Keratinocyte (primary cell): ENCODE measurements around the gene HCAR2.

Source experiments
- EZH2 ChIP-seq: IDR thresholded peaks from one replicate; pipeline ENCODE4 v1.6.1; 2012; ENCODE audit warnings: inconsistent platforms, mild to moderate bottlenecking, low read length, moderate library complexity
- TF ChIP-seq, protein P1 (sequence below), 3 experiments: IDR thresholded peaks in 1 of 3; conservative IDR thresholded peaks in 1 of 3; optimal IDR thresholded peaks in 1 of 3; 2 replicates in 2 of 3; 3 replicates in 1 of 3; pipeline versions ENCODE3 to v1.5.1; 2011; ENCODE audit warnings: low read length in 3 of 3, mild to moderate bottlenecking in 3 of 3, moderate library complexity in 2 of 3, control low read depth in 1 of 3, inconsistent platforms in 1 of 3; ENCODE audit not compliant: insufficient read depth in 2 of 3; ENCODE audit errors: extremely low read depth in 1 of 3

- TF ChIP-seq, protein P1, sequence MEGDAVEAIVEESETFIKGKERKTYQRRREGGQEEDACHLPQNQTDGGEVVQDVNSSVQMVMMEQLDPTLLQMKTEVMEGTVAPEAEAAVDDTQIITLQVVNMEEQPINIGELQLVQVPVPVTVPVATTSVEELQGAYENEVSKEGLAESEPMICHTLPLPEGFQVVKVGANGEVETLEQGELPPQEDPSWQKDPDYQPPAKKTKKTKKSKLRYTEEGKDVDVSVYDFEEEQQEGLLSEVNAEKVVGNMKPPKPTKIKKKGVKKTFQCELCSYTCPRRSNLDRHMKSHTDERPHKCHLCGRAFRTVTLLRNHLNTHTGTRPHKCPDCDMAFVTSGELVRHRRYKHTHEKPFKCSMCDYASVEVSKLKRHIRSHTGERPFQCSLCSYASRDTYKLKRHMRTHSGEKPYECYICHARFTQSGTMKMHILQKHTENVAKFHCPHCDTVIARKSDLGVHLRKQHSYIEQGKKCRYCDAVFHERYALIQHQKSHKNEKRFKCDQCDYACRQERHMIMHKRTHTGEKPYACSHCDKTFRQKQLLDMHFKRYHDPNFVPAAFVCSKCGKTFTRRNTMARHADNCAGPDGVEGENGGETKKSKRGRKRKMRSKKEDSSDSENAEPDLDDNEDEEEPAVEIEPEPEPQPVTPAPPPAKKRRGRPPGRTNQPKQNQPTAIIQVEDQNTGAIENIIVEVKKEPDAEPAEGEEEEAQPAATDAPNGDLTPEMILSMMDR (optimal IDR thresholded peaks at IDR 0.05 in 1 of 3, IDR thresholded peaks at IDR 0.05 in 1 of 3, conservative IDR thresholded peaks at IDR 0.05 in 1 of 3; ENCODE audit: extremely low read depth in 1 of 3, insufficient read depth in 2 of 3, low read length in 3 of 3), result no peak
- no peak for TF ChIP-seq EZH2
Measured at GRCh38 chr12:122743895-122744525, 40.9 kb upstream of the HCAR2 start.
